ENCODE measurements around the gene RAP1GAP. TPM values are rescaled to one million over a fixed set of nuclear protein-coding genes. Genes with fewer than 3 reads are reported as not detected.
A peak's percentile ranks its signal among the peaks of the same experiment; 100 is the strongest.

The RAP1GAP gene
- polyA plus RNA-seq, 2 of the 4 experiments (the other 2 are of a cell fraction), result 5.4 to 16.7 TPM

- no peak for DNase-seq (ENCODE audit: low read depth in 1 of 2, low spot score in 1 of 2)
- H3K4me1 ChIP-seq, result peaks cover 41% of the 10 kb centered on the region
- CTCF ChIA-PET, result no interaction called here
- ATAC-seq, result no peak
- no peak overlapping the region for H3K27ac ChIP-seq
- POLR2A ChIA-PET, result no interaction called here
- 93% methylated on average over 6 of the region's 6 CpGs for WGBS (ENCODE audit: missing lambda C conversion rate)
- H3K4me3 ChIP-seq, result no peak overlapping the region
- no peaks in the 10 kb centered on the region for H3K9me3 ChIP-seq
- no peak for TF ChIP-seq CTCF (IDR thresholded peaks at IDR 0.05)
- TF ChIP-seq MAFK (IDR thresholded peaks at IDR 0.05; ENCODE audit: partially characterized antibody), result no peak
- TF ChIP-seq KDM1A (IDR thresholded peaks at IDR 0.05; ENCODE audit: low read depth), result peak; percentile 45; the same call in 1 of the 2 replicates
- no peak for FAIRE-seq
- no peak overlapping the region for H3K4me2 ChIP-seq
Observed at GRCh38 chr1:21654209-21654608, 14.9 kb downstream of the RAP1GAP start.

GRCh38 chr1:21653744-21654100, 15.4 kb downstream of the RAP1GAP start:
- no peak overlapping the region for H3K4me3 ChIP-seq
- H3K4me1 ChIP-seq, result peaks cover 40% of the 10 kb centered on the region
- WGBS (ENCODE audit: missing lambda C conversion rate), result no CpG with 5 or more reads among the region's 6 CpGs
- FAIRE-seq, result no peak
- no peak overlapping the region; a peak in 1 of 6 replicates for H3K27ac ChIP-seq
- no peaks in the 10 kb centered on the region for H3K9me3 ChIP-seq
- H3K4me2 ChIP-seq, result no peak overlapping the region
- POLR2A ChIA-PET, result no interaction called here
- TF ChIP-seq CEBPB (IDR thresholded peaks at IDR 0.05), result no peak
- TF ChIP-seq ELK1 (IDR thresholded peaks at IDR 0.05; ENCODE audit: low read depth, low read length), result no peak
- no peak for TF ChIP-seq KDM5A (IDR thresholded peaks at IDR 0.05)
- TF ChIP-seq EHF (CRISPR knock-in tag; IDR thresholded peaks at IDR 0.05), result no peak
- TF ChIP-seq MAFK (IDR thresholded peaks at IDR 0.05; ENCODE audit: partially characterized antibody), result no peak
- no peak for TF ChIP-seq BHLHE40 (IDR thresholded peaks at IDR 0.05; ENCODE audit: low read depth, low read length)
- no peak for TF ChIP-seq USF2 (IDR thresholded peaks at IDR 0.05)
- TF ChIP-seq MAZ (IDR thresholded peaks at IDR 0.05; ENCODE audit: borderline replicate concordance, low read depth, low read length), result no peak
- TF ChIP-seq RNF2 (IDR thresholded peaks at IDR 0.05; ENCODE audit: borderline replicate concordance, low read depth), result no peak
- TF ChIP-seq ATOH8 (CRISPR knock-in tag; IDR thresholded peaks at IDR 0.05; ENCODE audit: low read depth), result no peak
- TF ChIP-seq ZNF302 (CRISPR knock-in tag; IDR thresholded peaks at IDR 0.05), result no peak
- TF ChIP-seq MYC (IDR thresholded peaks at IDR 0.05; ENCODE audit: borderline replicate concordance, low read length), result no peak
- no peak for TF ChIP-seq ZFP36 (IDR thresholded peaks at IDR 0.05; ENCODE audit: borderline replicate concordance, partially characterized antibody)
- no peak for DNase-seq (ENCODE audit: low read depth in 1 of 2, low spot score in 1 of 2)
- ATAC-seq, result 0 out of 6 replicates have a peak, but pooled peaks have one; percentile 12 to 30
- CTCF ChIA-PET, result no interaction called here

- peak; percentile 23 to 42; a peak in 3 of 6 replicates for ATAC-seq
- H3K4me2 ChIP-seq, result peak overlapping the region; percentile 33; the same call in 1 of the 3 replicates
- H3K27ac ChIP-seq, result peak overlapping the region; percentile 24 to 94; a peak in 3 of 6 replicates
- H3K4me3 ChIP-seq, result no peak overlapping the region
- DNase-seq (ENCODE audit: low read depth in 1 of 2, low spot score in 1 of 2), result no peak
- CTCF ChIA-PET, result interaction anchor here (0.6 to 0.7 kb wide), 2 partner anchors 73 to 266 kb away, joined by 3 read pairs; no protein-coding TSS in a partner anchor
- peaks cover 40% of the 10 kb centered on the region for H3K4me1 ChIP-seq
- WGBS (ENCODE audit: missing lambda C conversion rate), result 66% methylated on average over 9 of the region's 10 CpGs
- TF ChIP-seq RFX5 (IDR thresholded peaks at IDR 0.05), result no peak
- no peak for TF ChIP-seq ELK1 (IDR thresholded peaks at IDR 0.05; ENCODE audit: low read depth, low read length)
- no peak for TF ChIP-seq CBX8 (IDR thresholded peaks at IDR 0.05)
- TF ChIP-seq E2F6 (IDR thresholded peaks at IDR 0.05; ENCODE audit: borderline replicate concordance, low read depth), result no peak
- no peak for TF ChIP-seq GATA3 (IDR thresholded peaks at IDR 0.05; ENCODE audit: borderline replicate concordance)
- no peak for TF ChIP-seq FOSB (CRISPR knock-in tag; IDR thresholded peaks at IDR 0.05)
- no peak for TF ChIP-seq RARB (CRISPR knock-in tag; IDR thresholded peaks at IDR 0.05)
- TF ChIP-seq POLR2A (IDR thresholded peaks at IDR 0.05; ENCODE audit: low read length), result no peak
- TF ChIP-seq FOXS1 (CRISPR knock-in tag; IDR thresholded peaks at IDR 0.05), result no peak
- TF ChIP-seq TFCP2L1 (CRISPR knock-in tag; IDR thresholded peaks at IDR 0.05), result no peak
- no peak for TF ChIP-seq HMGXB4 (CRISPR knock-in tag; IDR thresholded peaks at IDR 0.05; ENCODE audit: borderline replicate concordance)
- no peak for TF ChIP-seq CEBPB (IDR thresholded peaks at IDR 0.05)
- FAIRE-seq, result no peak
- POLR2A ChIA-PET, result no interaction called here
- no peaks in the 10 kb centered on the region for H3K9me3 ChIP-seq
Observed at GRCh38 chr1:21652937-21653743, 16.0 kb downstream of the RAP1GAP start.

Data from A549 (cell line).